ENCODE results near the gene CHST13. TPM values are rescaled to one million over a fixed set of nuclear protein-coding genes. Genes with fewer than 3 reads are reported as not detected.

The CHST13 gene
- total RNA-seq, 1 experiment from 2014 or later = not detected

DNA sequence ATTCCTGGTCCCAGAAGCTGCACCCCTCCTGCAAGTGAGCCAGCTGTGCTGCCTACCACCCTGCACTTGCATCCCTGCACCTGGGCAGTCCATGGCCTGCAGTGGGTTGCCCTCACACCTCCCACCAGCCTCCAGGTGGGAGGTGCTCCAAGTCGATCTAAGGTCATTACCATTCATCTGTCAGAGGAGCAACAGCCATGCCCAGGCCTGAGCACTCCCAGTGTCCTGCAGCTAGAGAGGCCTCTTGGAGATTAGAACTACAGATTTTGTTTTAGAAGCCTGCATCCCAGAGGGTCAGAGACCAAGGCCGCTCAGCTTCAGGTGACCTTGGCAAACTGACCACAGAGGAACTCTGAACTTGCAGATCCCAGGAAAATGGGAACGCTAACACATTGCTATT, 39.3 kb upstream of the CHST13 start:
- no peak for ATAC-seq
- no peaks in the 10 kb centered on the region for H4K20me1 ChIP-seq (ENCODE audit: low read length)
- ChIA-PET POLR2A (ENCODE audit: unreplicated experiment) (no interaction called here), CTCF (no interaction called here)
- H3K36me3 ChIP-seq (ENCODE audit: low read depth, low read length) = no peaks in the 10 kb centered on the region
- TF ChIP-seq, protein P1, sequence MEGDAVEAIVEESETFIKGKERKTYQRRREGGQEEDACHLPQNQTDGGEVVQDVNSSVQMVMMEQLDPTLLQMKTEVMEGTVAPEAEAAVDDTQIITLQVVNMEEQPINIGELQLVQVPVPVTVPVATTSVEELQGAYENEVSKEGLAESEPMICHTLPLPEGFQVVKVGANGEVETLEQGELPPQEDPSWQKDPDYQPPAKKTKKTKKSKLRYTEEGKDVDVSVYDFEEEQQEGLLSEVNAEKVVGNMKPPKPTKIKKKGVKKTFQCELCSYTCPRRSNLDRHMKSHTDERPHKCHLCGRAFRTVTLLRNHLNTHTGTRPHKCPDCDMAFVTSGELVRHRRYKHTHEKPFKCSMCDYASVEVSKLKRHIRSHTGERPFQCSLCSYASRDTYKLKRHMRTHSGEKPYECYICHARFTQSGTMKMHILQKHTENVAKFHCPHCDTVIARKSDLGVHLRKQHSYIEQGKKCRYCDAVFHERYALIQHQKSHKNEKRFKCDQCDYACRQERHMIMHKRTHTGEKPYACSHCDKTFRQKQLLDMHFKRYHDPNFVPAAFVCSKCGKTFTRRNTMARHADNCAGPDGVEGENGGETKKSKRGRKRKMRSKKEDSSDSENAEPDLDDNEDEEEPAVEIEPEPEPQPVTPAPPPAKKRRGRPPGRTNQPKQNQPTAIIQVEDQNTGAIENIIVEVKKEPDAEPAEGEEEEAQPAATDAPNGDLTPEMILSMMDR (conservative IDR thresholded peaks at IDR 0.05; ENCODE audit: low read depth, low read length) = no peak
- TF ChIP-seq EZH2 (IDR thresholded peaks at IDR 0.05; ENCODE audit: low read length, unreplicated experiment) (no peak), EZH2phosphoT487 (IDR thresholded peaks at IDR 0.05; ENCODE audit: borderline replicate concordance, low read length) (no peak)
- peaks cover 7% of the 10 kb centered on the region; the same call in 1 of the 2 replicates for H3K4me1 ChIP-seq (ENCODE audit: insufficient read depth, low read length)
- intact Hi-C loops (cut with micrococcal nuclease) = no loop called here
- no peak overlapping the region for H3K4me2 ChIP-seq (ENCODE audit: low read length)
- H3K9ac ChIP-seq (ENCODE audit: low read length) = no peak overlapping the region
- no peaks in the 10 kb centered on the region for H3K9me2 ChIP-seq (replicated peaks; ENCODE audit: low read length)
- no peak overlapping the region for H3K4me3 ChIP-seq (ENCODE audit: low read length)
- no peak overlapping the region for H2AFZ ChIP-seq (ENCODE audit: low read length)
- H3K27ac ChIP-seq (ENCODE audit: low read length) = no peak overlapping the region
- no peaks in the 10 kb centered on the region for H3K79me2 ChIP-seq (ENCODE audit: low read length)
- H3K27me3 ChIP-seq (ENCODE audit: low read length) = no peaks in the 10 kb centered on the region
- no TSS peak for BruUV-seq (replicated peaks)
- H3F3A ChIP-seq (ENCODE audit: low read length, unreplicated experiment) = no peaks in the 10 kb centered on the region
- H3K9me3 ChIP-seq (ENCODE audit: low read length) = no peaks in the 10 kb centered on the region
- no peak for DNase-seq

DNA sequence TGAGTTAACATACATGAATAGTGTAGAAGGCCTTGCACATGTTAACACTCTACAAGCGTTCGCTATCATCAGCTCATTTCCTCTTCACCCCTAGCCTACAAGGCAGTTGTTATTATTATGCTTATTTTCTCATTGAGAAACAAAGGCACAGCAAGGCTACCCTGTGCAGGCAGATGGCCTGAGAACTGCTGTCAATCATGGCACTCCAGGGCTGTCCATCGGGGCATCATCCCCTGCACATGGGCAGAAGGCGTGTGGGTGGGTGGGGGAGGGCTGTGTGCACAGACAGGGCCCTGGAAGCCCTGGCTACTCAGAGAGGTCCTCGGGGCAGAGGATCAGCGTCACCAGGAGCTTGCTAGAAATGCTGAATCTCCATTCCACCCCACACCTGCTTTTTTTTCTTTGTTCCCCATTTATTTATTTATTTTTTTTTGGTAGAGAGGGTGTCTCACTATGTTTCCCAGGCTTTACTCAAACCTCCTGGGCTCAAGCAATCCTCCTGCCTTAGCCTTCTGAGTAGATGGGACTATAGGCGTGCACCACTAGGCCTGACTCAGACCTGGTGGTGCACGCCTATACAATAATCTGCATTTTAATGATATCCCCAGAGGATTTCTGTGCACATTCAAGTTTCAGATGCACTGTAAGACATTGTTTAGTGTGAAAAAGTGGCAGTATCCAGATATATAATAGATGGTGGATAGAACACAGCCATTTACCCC, 38.6 kb upstream of the CHST13 start:
- no peaks in the 10 kb centered on the region for H3F3A ChIP-seq (ENCODE audit: low read length, unreplicated experiment)
- no peak overlapping the region for H2AFZ ChIP-seq (ENCODE audit: low read length)
- TF ChIP-seq EZH2phosphoT487 (IDR thresholded peaks at IDR 0.05; ENCODE audit: borderline replicate concordance, low read length) (no peak), EZH2 (IDR thresholded peaks at IDR 0.05; ENCODE audit: low read length, unreplicated experiment) (no peak)
- TF ChIP-seq, protein P1 (conservative IDR thresholded peaks at IDR 0.05; ENCODE audit: low read depth, low read length) = no peak
- no peak overlapping the region for H3K27ac ChIP-seq (ENCODE audit: low read length)
- H3K9me2 ChIP-seq (replicated peaks; ENCODE audit: low read length) = no peaks in the 10 kb centered on the region
- no peak overlapping the region for H3K4me2 ChIP-seq (ENCODE audit: low read length)
- no peaks in the 10 kb centered on the region for H4K20me1 ChIP-seq (ENCODE audit: low read length)
- H3K36me3 ChIP-seq (ENCODE audit: low read depth, low read length) = no peaks in the 10 kb centered on the region
- POLR2A ChIA-PET (ENCODE audit: unreplicated experiment) = no interaction called here
- H3K9ac ChIP-seq (ENCODE audit: low read length) = no peak overlapping the region
- peaks cover 7% of the 10 kb centered on the region; the same call in 1 of the 2 replicates for H3K4me1 ChIP-seq (ENCODE audit: insufficient read depth, low read length)
- no peaks in the 10 kb centered on the region for H3K27me3 ChIP-seq (ENCODE audit: low read length)
- H3K79me2 ChIP-seq (ENCODE audit: low read length) = no peaks in the 10 kb centered on the region
- DNase-seq = no peak
- H3K4me3 ChIP-seq (ENCODE audit: low read length) = no peak overlapping the region
- no peaks in the 10 kb centered on the region for H3K9me3 ChIP-seq (ENCODE audit: low read length)
- no TSS peak for BruUV-seq (replicated peaks)
- CTCF ChIA-PET = no interaction called here
- ATAC-seq = no peak
- intact Hi-C loops (cut with micrococcal nuclease) = no loop called here

DNA sequence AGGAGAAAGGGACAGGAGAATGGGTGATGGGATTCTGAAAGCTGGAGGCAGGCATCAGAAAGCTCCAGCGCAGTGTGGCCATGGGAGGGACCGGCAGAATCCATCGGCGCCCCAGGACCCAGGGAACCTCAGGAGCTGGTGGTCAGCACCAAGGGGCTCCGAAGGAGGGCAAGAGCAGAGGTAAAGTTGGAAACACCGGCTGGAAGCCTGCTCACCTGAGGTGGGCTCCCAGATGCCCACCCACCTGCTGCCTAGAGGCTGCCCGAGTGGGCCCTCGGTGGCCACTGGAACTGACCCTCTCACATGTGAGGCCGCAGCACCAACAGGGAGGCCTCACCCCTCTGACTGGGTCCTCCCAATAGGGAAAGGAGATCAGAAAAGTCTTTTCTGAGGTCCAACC, 38.0 kb upstream of the CHST13 start:
- H3K36me3 ChIP-seq (ENCODE audit: low read depth, low read length) = no peaks in the 10 kb centered on the region
- POLR2A ChIA-PET (ENCODE audit: unreplicated experiment) = no interaction called here
- H3K9me2 ChIP-seq (replicated peaks; ENCODE audit: low read length) = no peaks in the 10 kb centered on the region
- no peaks in the 10 kb centered on the region for H3F3A ChIP-seq (ENCODE audit: low read length, unreplicated experiment)
- no peaks in the 10 kb centered on the region for H4K20me1 ChIP-seq (ENCODE audit: low read length)
- no peak overlapping the region for H3K27ac ChIP-seq (ENCODE audit: low read length)
- H3K4me1 ChIP-seq (ENCODE audit: insufficient read depth, low read length) = peaks cover 7% of the 10 kb centered on the region; the same call in 1 of the 2 replicates
- no peak for ATAC-seq
- H2AFZ ChIP-seq (ENCODE audit: low read length) = no peak overlapping the region
- no peaks in the 10 kb centered on the region for H3K79me2 ChIP-seq (ENCODE audit: low read length)
- no peaks in the 10 kb centered on the region for H3K27me3 ChIP-seq (ENCODE audit: low read length)
- no peak overlapping the region for H3K4me3 ChIP-seq (ENCODE audit: low read length)
- H3K9me3 ChIP-seq (ENCODE audit: low read length) = no peaks in the 10 kb centered on the region
- DNase-seq = no peak
- CTCF ChIA-PET = no interaction called here
- H3K9ac ChIP-seq (ENCODE audit: low read length) = no peak overlapping the region
- TF ChIP-seq, protein P1 (conservative IDR thresholded peaks at IDR 0.05; ENCODE audit: low read depth, low read length) = no peak
- no peak for TF ChIP-seq EZH2 (IDR thresholded peaks at IDR 0.05; ENCODE audit: low read length, unreplicated experiment)
- no peak for TF ChIP-seq EZH2phosphoT487 (IDR thresholded peaks at IDR 0.05; ENCODE audit: borderline replicate concordance, low read length)
- no TSS peak for BruUV-seq (replicated peaks)
- no peak overlapping the region for H3K4me2 ChIP-seq (ENCODE audit: low read length)
- intact Hi-C loops (cut with micrococcal nuclease) = no loop called here
